Suppressor macrophage treated with lipopolysaccharide for 4 hours (primary cell): Measurements from ENCODE around the gene ARPC3.
"Not testable (repeated sequence)": the region's sequence is repeated elsewhere in the genome, so short reads cannot be mapped to it uniquely, and the experiment has no call there.

ENCODE experiments used
- DNase-seq: peaks from one replicate; pipeline ENCODE4 v3.0.0-alpha.2; 2020

ARPC3 gene

DNA sequence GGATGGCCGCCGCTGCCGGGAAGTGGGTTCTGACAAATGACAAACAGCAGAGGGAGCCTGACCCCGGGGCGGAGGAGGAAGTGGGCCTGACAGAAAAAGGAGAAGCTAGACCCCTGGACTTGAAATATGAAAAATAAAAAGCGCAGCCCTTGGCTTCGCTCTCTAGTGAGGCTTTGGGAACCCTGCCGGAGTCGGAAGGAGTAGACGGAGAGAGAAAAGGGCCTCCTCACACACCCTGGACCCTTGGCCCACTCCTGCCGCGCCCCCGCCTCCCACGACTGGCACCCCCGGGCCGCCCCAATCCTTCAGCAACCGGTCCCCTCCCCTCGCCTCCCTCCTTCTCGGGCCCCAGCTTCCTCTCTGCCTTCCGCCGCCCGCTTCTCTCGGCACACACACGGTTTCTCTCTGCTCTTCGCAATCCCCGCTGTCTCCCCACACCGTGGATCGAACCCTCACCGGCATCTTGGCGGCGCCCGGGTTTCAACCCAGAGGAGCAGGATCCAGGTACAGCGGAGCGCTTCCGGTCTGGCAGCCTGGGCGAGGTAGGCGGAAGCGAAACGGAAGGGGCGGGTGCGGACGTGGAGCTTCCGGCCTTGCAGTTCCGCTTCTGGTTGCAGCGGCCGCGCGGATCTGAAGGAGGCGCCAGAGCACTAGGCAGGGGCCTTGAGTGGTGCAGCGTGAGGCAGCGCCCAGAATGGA lies at the start of gene ARPC3:
ARPC3 (minus strand) TSS at position 539 of the 699 bp plus-strand sequence; CDS start at position 462, 77 bp downstream.
- DNase-seq: peak; percentile 98

DNA sequence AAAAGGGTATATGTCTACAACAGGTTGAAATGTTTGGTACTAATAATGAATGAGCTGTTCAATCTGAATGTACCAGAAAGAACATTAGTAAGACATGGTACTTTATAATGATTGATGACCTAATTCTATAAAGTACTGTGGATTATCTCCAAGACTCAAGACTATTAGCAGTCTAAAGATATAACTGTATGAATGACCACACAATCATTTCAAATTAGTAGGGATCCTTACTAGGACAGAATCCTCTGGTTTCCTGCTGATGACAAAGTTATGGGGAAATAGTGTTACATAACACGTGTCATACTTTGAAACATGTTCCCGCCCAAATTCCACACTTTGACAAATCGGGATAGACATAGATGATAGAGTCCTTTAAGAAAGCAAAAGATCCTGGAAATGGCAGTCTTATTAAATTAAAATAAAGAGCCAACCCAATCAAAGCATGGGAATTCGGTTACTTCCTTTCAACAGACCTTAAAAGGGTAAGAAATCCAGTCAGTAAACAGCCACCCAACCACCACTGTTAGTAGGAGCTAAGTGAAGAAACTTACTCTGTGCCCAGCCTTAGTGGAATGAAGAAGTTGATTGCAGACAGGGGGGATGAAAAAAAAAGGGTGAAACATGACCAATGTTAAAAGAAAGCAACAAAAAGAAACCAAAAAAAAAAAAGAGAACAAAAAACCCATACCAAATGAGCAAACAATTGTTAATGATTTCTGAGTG lies 49.0 kb upstream of the ARPC3 start:
- DNase-seq: peak; percentile 81

DNA sequence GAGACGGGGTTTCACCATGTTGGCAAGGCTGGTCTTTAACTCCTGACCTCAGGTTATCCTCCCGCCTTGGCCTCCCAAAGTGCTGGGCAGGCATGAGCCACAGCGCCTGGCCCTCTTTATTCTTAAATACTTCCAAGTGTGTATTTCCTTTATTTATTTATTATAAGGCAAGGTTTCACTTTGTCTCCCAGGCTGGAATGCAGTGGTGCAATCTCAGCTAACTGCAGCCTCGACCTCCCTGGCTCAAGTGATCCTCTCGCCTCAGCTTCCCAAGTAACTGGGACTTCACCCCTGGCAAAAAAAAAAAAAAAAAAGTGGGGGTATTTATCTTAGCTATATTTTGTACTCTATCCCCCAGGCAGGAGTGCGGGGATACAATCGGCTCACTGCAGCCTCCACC lies 25.3 kb upstream of the ARPC3 start:
- no peak for DNase-seq

DNA sequence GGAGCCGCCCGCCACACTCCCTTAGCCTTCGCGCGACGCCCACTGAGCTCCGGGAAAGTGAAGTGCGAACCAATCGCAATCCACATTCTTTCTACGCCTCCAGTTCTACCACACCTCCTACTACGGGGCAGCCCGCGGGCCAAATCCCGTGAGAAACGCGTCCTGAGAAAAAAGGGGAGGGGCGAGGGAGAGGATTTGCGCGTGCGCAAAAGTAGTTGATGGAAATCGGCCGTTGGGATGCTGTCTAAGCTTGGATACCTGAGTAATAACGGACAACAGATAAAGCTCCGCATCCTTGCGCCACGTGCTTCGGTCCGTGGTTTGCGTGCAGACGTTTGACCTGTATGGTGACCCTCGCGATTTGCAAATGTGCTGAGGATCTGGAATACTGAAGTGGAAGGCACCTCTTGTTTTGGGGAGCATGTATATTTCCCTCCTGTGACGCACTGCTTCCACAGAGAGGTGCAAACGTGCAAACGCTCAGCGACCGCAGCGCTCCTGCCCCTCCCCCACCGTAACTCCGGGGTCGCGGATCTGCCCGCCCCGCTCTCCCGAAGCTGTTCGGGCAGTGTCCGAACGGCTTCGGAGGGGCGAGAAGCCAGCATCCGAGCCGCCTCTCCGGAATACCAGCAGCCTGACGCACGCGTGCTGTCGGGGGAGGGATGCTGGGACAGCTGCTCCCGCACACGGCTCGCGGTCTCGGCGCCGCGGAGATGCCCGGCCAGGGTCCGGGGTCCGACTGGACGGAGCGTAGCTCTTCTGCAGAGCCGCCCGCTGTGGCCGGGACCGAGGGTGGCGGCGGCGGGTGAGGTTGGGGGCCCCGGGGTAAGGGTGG lies 18.3 kb upstream of the ARPC3 start, which contains the start of the genes FAM216A and GPN3:
FAM216A (plus strand) TSS at position 632 of the 835 bp plus-strand sequence; CDS start at position 663, 31 bp downstream.
GPN3 (minus strand) TSS at position 44 of the 835 bp plus-strand sequence. CDS start 54 bp downstream, outside the sequence.
- DNase-seq: peak; percentile 99

DNA sequence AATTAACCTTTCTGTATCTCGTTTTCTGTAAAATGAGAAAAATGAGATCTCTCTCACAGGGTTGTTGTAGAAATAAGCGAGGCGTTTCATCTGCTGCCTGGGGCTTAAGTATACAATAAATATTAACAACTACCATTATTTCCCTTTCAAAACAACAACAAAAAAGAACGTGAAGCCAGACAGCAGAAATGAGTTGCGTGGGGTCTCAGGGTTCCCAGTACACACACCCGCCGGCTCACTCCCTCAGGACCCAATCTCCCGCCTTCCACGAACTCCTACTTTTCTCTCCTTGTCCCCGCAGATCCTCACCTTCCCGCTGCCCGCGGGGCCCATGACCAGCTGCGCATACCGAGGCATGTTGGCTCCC lies 17.7 kb upstream of the ARPC3 start:
- no peak for DNase-seq

DNA sequence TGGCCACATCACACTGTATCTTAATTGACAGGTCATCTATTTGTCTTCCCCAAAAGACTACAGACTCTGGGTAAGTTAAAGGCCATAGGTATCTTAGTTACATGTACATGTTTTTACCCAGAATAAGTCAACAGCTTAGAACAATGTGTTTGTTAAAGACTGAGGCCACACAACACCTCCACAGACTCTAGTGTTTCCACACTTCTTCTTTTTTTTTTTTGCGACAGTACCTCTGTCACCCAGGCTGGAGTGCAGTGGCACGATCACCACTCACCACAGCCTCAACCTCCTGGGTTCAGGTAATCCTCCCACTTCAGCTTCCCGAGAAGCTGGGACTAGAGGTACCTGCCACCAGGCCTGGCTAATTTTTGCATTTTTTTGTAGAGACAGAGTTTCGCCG lies 16.7 kb upstream of the ARPC3 start:
- no peak for DNase-seq

DNA sequence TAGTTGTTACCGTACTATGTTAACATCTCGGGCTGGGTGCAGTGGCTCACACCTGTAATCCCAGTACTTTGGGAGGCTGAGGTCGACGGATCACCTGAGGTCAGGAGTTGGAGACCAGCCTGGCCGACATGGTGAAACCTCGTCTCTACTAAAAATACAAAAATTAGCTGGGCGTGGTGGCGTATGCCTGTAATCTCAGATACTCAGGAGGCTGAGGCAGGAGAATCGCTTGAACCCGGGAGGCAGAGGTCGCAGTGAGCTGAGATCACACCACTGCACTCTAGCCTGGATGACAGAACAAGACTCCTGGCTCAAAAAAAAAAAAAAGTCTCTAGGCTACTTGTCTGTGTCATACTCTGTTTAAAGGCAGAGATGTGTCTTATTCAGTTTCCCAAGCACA lies 15.6 kb upstream of the ARPC3 start:
- DNase-seq: not testable (repeated sequence)

DNA sequence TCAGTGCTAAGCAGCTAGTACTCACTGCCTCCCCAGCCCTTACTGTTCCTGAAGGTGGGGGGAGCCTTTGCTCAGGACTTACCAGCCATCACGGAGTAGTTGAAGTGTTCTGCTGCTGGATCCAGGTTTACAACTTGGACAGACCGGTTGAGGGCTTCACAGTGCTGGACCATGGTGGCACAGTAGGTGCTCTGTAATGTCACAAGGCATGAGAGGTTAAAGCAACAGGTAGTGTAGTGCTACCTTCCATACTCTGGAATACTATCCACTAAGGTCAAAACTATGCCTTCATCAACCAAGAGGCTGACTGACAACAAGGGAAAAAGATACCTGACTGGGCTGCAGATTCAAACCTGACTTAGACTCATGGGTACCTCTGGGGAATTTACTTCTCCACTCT lies 14.9 kb upstream of the ARPC3 start:
- DNase-seq: no peak

DNA sequence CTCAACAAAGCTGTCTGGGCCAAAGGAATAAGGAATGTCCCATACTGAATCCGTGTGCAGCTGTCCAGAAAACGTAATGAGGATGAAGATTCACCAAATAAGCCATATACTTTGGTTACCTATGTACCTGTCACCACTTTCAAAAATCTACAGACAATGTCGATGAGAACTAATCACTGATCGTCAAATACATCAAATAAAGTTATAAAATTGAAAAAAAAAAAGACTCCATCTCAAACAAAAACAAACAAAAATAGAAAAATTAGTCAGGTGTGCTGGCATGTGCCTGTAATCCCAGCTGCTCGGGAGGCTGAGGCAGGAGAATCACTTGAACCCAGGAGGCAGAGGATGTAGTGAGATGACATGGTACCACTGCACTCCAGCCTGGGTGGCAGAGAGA lies 11.1 kb upstream of the ARPC3 start:
- not testable (repeated sequence) for DNase-seq

DNA sequence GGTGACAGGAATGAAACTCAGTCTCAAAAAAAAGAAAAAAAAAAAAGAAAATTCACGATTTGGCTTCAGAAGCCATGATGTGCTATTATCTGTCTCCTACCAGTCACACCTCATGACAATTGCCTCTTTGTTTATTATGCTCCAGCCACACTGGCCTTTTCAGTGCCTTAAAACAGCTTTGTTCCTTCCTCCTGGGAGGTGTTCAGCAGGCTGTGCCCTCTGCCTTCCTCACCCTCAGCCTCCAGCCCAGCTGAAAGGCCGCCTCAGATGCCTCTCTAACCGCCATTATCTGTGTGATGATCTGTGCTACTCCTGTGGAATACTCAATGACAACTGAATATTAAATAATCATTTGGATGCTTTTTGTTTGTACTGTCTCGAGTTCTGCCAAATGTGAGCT lies 8.6 kb upstream of the ARPC3 start:
- no peak for DNase-seq

DNA sequence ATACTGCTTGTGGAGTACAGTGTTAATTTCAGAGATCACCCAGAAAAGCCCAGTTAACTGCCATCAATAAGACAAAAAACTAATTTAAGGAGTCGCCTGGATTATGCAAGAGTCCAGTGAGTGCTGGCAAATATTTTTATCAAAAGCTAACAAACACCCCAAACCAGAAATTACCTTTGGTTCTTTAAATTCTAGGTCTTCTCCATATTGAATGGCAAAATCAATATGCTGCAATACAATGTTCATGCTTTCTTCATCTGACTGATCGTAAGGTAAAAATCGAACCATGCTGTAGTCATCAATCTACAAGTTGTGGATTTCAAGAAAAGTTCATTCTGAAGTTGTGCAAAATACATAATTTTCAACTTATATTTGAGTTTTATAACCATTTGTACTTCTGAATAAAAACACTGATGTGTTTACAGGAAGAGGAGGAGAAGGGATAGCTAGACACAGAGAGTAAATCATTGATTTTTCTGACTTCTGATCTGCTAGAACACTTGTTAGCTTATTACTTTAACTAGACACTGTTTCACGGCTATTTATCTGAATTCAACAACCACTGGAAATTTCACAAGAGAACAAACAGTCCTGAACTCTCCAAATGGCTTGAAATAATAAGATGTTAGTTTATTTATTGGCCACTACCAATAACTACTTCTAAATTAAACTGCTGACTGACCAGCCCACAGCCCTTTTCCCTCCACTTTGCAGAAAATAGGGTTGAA lies 3.6 kb upstream of the ARPC3 start:
- DNase-seq: no peak

DNA sequence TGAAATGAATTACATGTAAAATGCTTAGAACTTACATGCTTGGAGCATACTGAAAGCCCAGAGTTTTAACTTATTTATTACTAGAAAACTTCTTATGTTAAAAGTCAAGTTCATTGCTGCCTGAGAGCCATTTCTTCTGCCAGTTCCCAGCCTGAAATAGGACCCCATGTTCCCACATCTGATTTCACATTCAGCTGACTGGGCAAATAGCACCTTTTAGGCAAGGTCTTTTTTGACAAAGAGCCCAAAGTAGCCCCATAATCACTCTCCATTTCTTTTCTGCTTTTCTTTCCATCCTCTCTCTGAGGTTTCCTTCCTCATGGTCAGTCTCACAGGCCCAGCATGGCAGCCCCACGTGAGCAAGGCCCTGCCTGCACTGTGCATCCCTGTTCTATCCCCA lies 1.1 kb upstream of the ARPC3 start:
- DNase-seq: no peak

DNA sequence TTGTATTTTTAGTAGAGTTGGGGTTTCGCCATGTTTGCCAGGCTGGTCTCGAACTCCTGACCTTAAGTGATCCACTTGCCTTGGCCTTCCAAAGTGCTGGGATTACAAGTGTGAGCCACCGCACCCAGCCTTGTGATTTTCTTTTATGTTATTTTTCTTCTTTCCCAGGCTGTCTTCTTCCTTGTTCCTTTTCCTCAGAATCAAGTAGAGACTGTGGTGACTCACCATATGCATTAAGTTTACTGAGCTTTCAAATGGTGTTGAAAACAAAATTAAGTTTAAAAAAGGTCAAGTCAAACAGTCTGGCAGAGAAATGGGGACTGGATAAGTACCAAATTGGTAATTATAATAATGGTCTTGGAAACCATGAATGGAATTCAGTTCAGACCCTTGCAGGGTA lies 5.7 kb downstream of the ARPC3 start:
- peak; percentile 47 for DNase-seq

DNA sequence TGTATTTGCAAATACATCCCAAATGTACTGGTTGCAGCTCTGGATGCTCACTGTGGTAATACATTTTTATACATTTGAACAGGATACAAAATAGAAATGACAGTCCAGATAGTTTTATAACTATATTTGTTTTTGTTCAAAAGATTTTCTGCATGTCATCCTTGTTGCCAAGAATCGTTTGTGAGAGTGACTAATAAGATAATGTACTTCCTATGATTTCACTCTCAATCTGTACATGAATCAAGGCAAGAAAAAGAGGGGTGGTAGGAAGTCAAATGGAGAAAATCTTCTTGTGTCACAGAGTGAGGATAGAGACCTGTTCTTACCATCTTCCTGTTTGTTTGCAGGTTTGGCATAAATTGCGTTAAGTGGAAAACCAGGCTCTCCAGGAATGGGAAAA lies 13.9 kb downstream of the ARPC3 start:
- DNase-seq: no peak

DNA sequence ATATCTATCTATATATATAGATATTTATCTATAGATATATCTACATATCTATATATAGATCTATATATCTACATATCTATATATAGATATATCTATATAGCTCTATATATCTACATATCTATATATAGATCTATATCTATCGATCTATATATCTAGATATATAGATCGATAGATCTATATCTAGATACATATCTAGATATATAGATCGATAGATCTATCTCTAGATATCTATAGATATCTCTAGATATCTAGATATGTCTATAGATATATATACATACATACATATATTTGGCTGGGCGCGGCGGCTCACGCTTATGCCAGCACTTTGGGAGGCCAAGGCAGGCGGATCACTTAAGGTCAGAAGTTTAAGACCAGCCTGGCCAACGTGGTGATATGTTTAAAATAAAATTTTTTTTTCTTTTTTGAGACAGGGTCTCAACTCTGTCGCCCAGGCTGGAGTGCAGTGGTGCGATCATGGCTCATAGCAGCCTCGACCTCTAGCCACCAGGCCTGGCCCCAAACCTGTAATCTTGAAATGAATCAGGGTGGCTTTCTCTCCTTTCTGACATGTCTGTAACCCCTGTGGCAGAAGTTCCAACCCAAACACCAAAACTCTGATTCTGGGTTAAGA lies 18.1 kb downstream of the ARPC3 start:
- no peak for DNase-seq

DNA sequence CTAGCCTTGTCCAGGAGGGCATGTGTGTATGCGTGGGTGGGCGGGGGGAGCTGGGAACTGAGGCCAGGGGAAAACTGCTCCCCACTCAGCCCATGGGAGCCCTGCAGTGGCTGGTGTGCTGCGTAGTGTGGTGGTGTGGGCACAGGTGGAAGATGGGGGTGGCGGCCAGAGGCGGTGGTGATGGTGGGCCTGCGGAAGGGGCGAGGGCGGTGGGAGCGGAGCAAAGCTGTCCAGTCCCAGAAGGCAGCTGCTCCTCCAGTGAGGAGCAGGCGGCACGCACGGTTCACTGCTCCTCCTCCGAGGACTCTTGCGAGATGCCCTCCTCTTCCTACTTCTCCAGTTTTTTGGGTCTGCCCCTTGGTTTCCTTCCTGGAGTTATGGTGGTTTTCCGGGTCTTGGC lies 20.5 kb downstream of the ARPC3 start:
- DNase-seq: not testable (repeated sequence)

DNA sequence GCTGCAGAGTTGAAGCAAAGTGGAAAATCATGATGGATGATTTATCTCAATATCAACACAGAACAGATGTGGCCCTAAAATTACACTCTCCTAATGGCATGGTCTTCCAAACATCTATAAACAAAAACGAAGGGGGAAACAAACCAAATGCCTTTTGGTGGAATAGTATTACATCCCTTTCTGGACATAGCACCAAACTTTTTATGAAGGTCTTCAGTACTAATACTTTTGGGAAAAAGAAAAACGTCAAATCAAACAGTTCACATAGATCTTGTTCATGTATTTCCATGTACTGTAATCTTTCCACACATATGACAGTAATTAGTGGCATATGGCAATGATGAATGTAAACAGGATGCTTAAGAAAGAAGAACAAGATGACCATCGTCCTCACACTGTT lies 23.7 kb downstream of the ARPC3 start:
- DNase-seq: no peak

DNA sequence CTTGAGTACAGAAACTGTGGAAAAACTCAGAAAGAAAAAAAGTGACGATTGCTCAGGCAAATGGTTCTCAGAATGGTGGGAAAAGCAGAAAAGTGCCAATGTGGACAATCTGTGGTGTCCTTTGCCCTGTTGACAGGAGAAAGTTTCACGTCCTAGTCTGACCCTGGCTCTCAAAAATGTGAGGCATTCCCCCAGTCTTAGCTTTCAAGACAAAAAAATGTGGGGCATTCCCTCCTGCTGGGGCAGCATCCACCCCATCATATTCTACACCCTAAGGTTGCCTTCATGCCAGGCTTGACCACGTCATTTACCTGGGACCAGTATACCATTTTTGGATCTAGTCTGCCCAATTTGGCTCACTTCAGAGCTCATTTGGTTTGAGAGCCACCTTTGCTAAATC lies 25.9 kb downstream of the ARPC3 start:
- DNase-seq: no peak

DNA sequence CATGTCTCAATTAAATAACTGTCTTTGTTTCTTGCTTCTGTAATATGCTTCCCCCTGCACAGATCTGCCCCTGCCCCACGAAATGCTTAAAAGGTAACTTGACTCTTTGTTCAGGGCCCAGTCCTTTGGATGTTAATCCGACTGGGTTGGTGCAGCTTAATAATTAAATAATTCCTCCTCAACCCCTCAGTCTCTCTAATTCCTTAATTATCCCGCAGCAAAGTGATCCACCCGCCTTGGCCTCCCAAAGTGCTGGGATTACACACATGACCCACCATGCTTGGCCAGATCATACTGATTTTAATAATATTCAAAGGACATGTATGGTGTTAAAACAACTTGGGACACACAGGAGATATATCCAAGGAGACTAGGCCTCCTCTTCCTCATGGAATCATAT lies 28.4 kb downstream of the ARPC3 start:
- DNase-seq: no peak

DNA sequence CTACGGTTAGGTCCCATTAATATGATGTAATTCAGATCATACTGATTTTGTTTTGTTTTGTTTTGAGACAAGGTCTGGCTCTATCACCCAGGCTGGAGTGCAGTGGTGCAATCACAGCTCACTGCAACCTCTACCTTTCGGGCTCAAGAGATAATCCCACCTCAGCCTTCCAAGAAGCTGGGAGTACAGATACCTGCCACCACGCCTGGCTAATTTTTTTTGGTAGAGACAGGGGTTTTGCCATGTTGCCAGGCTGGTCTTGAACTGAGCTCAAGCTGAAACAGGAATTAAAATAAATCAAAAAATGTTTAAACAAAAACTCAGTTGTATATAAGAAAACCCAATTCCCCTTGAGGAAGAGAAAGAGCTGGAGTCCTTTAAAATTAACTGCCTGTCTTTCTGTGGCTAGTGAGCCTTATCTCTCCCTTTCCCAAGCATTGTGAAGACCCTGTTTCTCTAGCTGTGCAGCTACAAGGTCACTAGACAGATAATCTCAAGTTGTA lies 28.9 kb downstream of the ARPC3 start:
- DNase-seq: no peak

DNA sequence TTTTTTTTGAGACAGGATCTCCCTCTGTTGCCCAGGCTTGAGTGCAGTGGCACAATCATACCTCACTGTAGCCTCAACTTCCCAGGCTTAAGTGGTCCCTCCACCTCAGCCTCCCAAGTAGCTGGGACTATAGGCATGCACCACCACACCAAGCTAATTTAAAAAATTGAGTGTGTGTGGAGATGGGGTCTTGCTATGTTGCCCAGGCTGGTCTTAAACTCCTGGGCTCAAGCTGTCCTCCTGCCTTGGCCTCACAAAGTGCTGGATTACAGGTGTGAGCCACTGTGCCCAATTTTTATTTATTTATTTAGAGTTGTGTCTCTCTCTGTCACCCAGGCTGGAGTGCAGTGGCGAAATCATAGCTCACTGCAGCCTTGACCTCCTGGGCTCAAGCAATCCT lies 29.5 kb downstream of the ARPC3 start:
- not testable (repeated sequence) for DNase-seq

DNA sequence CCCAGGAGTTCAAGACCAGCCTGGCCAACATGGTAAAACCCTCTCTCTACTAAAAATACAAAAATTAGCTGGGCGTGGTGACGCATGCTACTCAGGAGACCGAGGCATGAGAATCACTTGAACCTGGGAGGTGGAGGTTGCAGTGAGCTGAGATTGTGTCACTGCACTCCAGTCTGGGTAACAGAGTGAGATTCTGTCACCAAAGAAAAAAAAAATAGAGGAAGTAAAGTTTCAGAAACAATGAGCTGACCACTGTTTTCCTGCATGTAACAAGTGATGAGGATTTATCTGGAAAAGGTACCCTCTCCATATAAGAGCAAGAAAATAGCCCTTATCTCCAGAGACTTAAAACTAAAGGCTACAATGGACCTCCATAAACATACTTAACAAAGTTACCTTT lies 33.0 kb downstream of the ARPC3 start:
- peak; percentile 30 for DNase-seq
